Measurements from ENCODE around the gene C16orf92.
"Not testable (repeated sequence)": the region's sequence is repeated elsewhere in the genome, so short reads cannot be mapped to it uniquely, and the experiment has no call there.

The C16orf92 gene

GRCh38 chr16:30012598-30012997, 10.4 kb upstream of the C16orf92 start:
- not testable (repeated sequence) for H3K27ac ChIP-seq (replicated peaks; ENCODE audit: low read length); H3K9me3 ChIP-seq (replicated peaks in 1 of 2; ENCODE audit: control insufficient read depth in 2 of 2, insufficient read depth in 1 of 2, low read depth in 1 of 2, low read length in 2 of 2); DNase-seq (ENCODE audit: low spot score); H3K18ac ChIP-seq (ENCODE audit: low read length); H4K91ac ChIP-seq (ENCODE audit: low read depth, low read length, poor library complexity); H3K4me2 ChIP-seq (ENCODE audit: insufficient read depth, low read length, poor library complexity, severe bottlenecking); H3K4me3 ChIP-seq (ENCODE audit: low read length in 2 of 2); H2BK15ac ChIP-seq (ENCODE audit: low read length); H2BK5ac ChIP-seq (ENCODE audit: low read length); H3K36me3 ChIP-seq (replicated peaks in 1 of 2; ENCODE audit: control insufficient read depth in 2 of 2, insufficient read depth in 2 of 2, low read length in 2 of 2); H3K79me1 ChIP-seq (ENCODE audit: low read depth, low read length); H2BK12ac ChIP-seq (ENCODE audit: low read length); H2AFZ ChIP-seq (ENCODE audit: low read length); H4K8ac ChIP-seq (ENCODE audit: low read depth, low read length); H2BK120ac ChIP-seq (ENCODE audit: low read depth, low read length); H3K4ac ChIP-seq (ENCODE audit: low read length); H3K14ac ChIP-seq (ENCODE audit: low read length); H3K23ac ChIP-seq (ENCODE audit: low read depth, low read length, poor library complexity); H3K9ac ChIP-seq (ENCODE audit: low read depth, low read length, poor library complexity); H2AK5ac ChIP-seq (ENCODE audit: low read depth, low read length)
- Histone ChIP-seq H3K27me3 (ENCODE audit: control insufficient read depth in 3 of 3, insufficient read depth in 3 of 3, low read depth in 1 of 3, low read length in 3 of 3) (peaks cover 0 to 17% (median 15%) of the 10 kb centered on the region in 3 experiments), H3K4me1 (ENCODE audit: control insufficient read depth in 2 of 2, insufficient read depth in 1 of 2, low read depth in 1 of 2, low read length in 2 of 2) (peaks cover 12 to 14% of the 10 kb centered on the region in 2 donors)
- WGBS, 2 donors (ENCODE audit: extremely low coverage in 2 of 2, insufficient read length in 2 of 2, insufficient replicate concordance in 1 of 2) = no CpG with 5 or more reads among the region's 14 CpGs

GRCh38 chr16:30015450-30015849, 7.5 kb upstream of the C16orf92 start:
- not testable (repeated sequence) for H4K8ac ChIP-seq (ENCODE audit: low read depth, low read length); H3K36me3 ChIP-seq (replicated peaks in 1 of 2; ENCODE audit: control insufficient read depth in 2 of 2, insufficient read depth in 2 of 2, low read length in 2 of 2); H2AFZ ChIP-seq (ENCODE audit: low read length); H3K14ac ChIP-seq (ENCODE audit: low read length); H4K91ac ChIP-seq (ENCODE audit: low read depth, low read length, poor library complexity); H2BK5ac ChIP-seq (ENCODE audit: low read length); H3K4me2 ChIP-seq (ENCODE audit: insufficient read depth, low read length, poor library complexity, severe bottlenecking); H2AK5ac ChIP-seq (ENCODE audit: low read depth, low read length); DNase-seq (ENCODE audit: low spot score); H2BK15ac ChIP-seq (ENCODE audit: low read length); H2BK120ac ChIP-seq (ENCODE audit: low read depth, low read length); H3K27ac ChIP-seq (replicated peaks; ENCODE audit: low read length); H3K23ac ChIP-seq (ENCODE audit: low read depth, low read length, poor library complexity); H3K9ac ChIP-seq (ENCODE audit: low read depth, low read length, poor library complexity); H3K9me3 ChIP-seq (replicated peaks in 1 of 2; ENCODE audit: control insufficient read depth in 2 of 2, insufficient read depth in 1 of 2, low read depth in 1 of 2, low read length in 2 of 2); H3K4ac ChIP-seq (ENCODE audit: low read length); H3K18ac ChIP-seq (ENCODE audit: low read length); H2BK12ac ChIP-seq (ENCODE audit: low read length); H3K4me1 ChIP-seq (ENCODE audit: control insufficient read depth in 2 of 2, insufficient read depth in 1 of 2, low read depth in 1 of 2, low read length in 2 of 2); H3K4me3 ChIP-seq (ENCODE audit: low read length in 2 of 2); H3K79me1 ChIP-seq (ENCODE audit: low read depth, low read length)
- WGBS, 2 donors (ENCODE audit: extremely low coverage in 2 of 2, insufficient read length in 2 of 2, insufficient replicate concordance in 1 of 2) = no CpG with 5 or more reads among the region's 7 CpGs
- peaks cover 0 to 14% (median 12%) of the 10 kb centered on the region in 3 experiments for H3K27me3 ChIP-seq (ENCODE audit: control insufficient read depth in 3 of 3, insufficient read depth in 3 of 3, low read depth in 1 of 3, low read length in 3 of 3)

- H3K27ac ChIP-seq (replicated peaks; ENCODE audit: low read length) = no peak overlapping the region
- no peak overlapping the region for H4K91ac ChIP-seq (ENCODE audit: low read depth, low read length, poor library complexity)
These were observed 6.3 kb upstream of the C16orf92 start for GRCh38 chr16:30016555-30017276.

GRCh38 chr16:30017277-30017656, 5.7 kb upstream of the C16orf92 start:
- no peak overlapping the region for H2BK15ac ChIP-seq (ENCODE audit: low read length)
- no peak overlapping the region for H2AK5ac ChIP-seq (ENCODE audit: low read depth, low read length)
- no peak overlapping the region for H3K14ac ChIP-seq (ENCODE audit: low read length)
- H3K9me3 ChIP-seq (replicated peaks in 1 of 2; ENCODE audit: control insufficient read depth in 2 of 2, insufficient read depth in 1 of 2, low read depth in 1 of 2, low read length in 2 of 2) = no peaks in the 10 kb centered on the region
- H3K4me2 ChIP-seq (ENCODE audit: insufficient read depth, low read length, poor library complexity, severe bottlenecking) = no peak overlapping the region
- no peak overlapping the region for H3K4ac ChIP-seq (ENCODE audit: low read length)
- H2BK5ac ChIP-seq (ENCODE audit: low read length) = no peak overlapping the region
- no peak overlapping the region for H4K8ac ChIP-seq (ENCODE audit: low read depth, low read length)
- H3K4me3 ChIP-seq (ENCODE audit: low read length in 2 of 2) = no peak overlapping the region
- H3K18ac ChIP-seq (ENCODE audit: low read length) = no peak overlapping the region
- no peak overlapping the region for H2AFZ ChIP-seq (ENCODE audit: low read length)
- peaks cover 0 to 4% (median under 1%) of the 10 kb centered on the region in 3 experiments for H3K27me3 ChIP-seq (ENCODE audit: control insufficient read depth in 3 of 3, insufficient read depth in 3 of 3, low read depth in 1 of 3, low read length in 3 of 3)
- H3K4me1 ChIP-seq (ENCODE audit: control insufficient read depth in 2 of 2, insufficient read depth in 1 of 2, low read depth in 1 of 2, low read length in 2 of 2) = peaks cover 0 to 4% of the 10 kb centered on the region in 2 donors
- H3K36me3 ChIP-seq (replicated peaks in 1 of 2; ENCODE audit: control insufficient read depth in 2 of 2, insufficient read depth in 2 of 2, low read length in 2 of 2) = no peaks in the 10 kb centered on the region
- H3K23ac ChIP-seq (ENCODE audit: low read depth, low read length, poor library complexity) = no peak overlapping the region
- no peak for DNase-seq (ENCODE audit: low spot score)
- H2BK120ac ChIP-seq (ENCODE audit: low read depth, low read length) = no peak overlapping the region
- no peak overlapping the region for H3K9ac ChIP-seq (ENCODE audit: low read depth, low read length, poor library complexity)
- no peak overlapping the region for H2BK12ac ChIP-seq (ENCODE audit: low read length)
- peaks cover 4% of the 10 kb centered on the region for H3K79me1 ChIP-seq (ENCODE audit: low read depth, low read length)
- H3K27ac ChIP-seq (replicated peaks; ENCODE audit: low read length) = no peak overlapping the region
- no CpG with 5 or more reads among the region's 2 CpGs for WGBS, 2 donors (ENCODE audit: extremely low coverage in 2 of 2, insufficient read length in 2 of 2, insufficient replicate concordance in 1 of 2)
- no peak overlapping the region for H4K91ac ChIP-seq (ENCODE audit: low read depth, low read length, poor library complexity)

More at GRCh38 chr16:30016555-30017276, 6.3 kb upstream of the C16orf92 start:
- no peak overlapping the region for H3K9ac ChIP-seq (ENCODE audit: low read depth, low read length, poor library complexity)
- H2BK120ac ChIP-seq (ENCODE audit: low read depth, low read length) = no peak overlapping the region
- H3K4me1 ChIP-seq (ENCODE audit: control insufficient read depth in 2 of 2, insufficient read depth in 1 of 2, low read depth in 1 of 2, low read length in 2 of 2) = peaks cover 4% of the 10 kb centered on the region in 2 donors
- H3K18ac ChIP-seq (ENCODE audit: low read length) = no peak overlapping the region
- H2AK5ac ChIP-seq (ENCODE audit: low read depth, low read length) = no peak overlapping the region
- peaks cover 3% of the 10 kb centered on the region for H3K79me1 ChIP-seq (ENCODE audit: low read depth, low read length)
- H2BK15ac ChIP-seq (ENCODE audit: low read length) = no peak overlapping the region
- peaks cover 0 to 10% (median 4%) of the 10 kb centered on the region in 3 experiments for H3K27me3 ChIP-seq (ENCODE audit: control insufficient read depth in 3 of 3, insufficient read depth in 3 of 3, low read depth in 1 of 3, low read length in 3 of 3)
- H3K36me3 ChIP-seq (replicated peaks in 1 of 2; ENCODE audit: control insufficient read depth in 2 of 2, insufficient read depth in 2 of 2, low read length in 2 of 2) = no peaks in the 10 kb centered on the region
- no peak overlapping the region for H2BK5ac ChIP-seq (ENCODE audit: low read length)
- H2BK12ac ChIP-seq (ENCODE audit: low read length) = no peak overlapping the region
- H4K8ac ChIP-seq (ENCODE audit: low read depth, low read length) = no peak overlapping the region
- H3K23ac ChIP-seq (ENCODE audit: low read depth, low read length, poor library complexity) = no peak overlapping the region
- no peaks in the 10 kb centered on the region for H3K9me3 ChIP-seq (replicated peaks in 1 of 2; ENCODE audit: control insufficient read depth in 2 of 2, insufficient read depth in 1 of 2, low read depth in 1 of 2, low read length in 2 of 2)
- DNase-seq (ENCODE audit: low spot score) = no peak
- no peak overlapping the region for H2AFZ ChIP-seq (ENCODE audit: low read length)
- H3K4me2 ChIP-seq (ENCODE audit: insufficient read depth, low read length, poor library complexity, severe bottlenecking) = no peak overlapping the region
- no peak overlapping the region for H3K4ac ChIP-seq (ENCODE audit: low read length)
- no CpG with 5 or more reads among the region's 8 CpGs for WGBS, 2 donors (ENCODE audit: extremely low coverage in 2 of 2, insufficient read length in 2 of 2, insufficient replicate concordance in 1 of 2)
- H3K4me3 ChIP-seq (ENCODE audit: low read length in 2 of 2) = no peak overlapping the region
- H3K14ac ChIP-seq (ENCODE audit: low read length) = no peak overlapping the region

Data from neuronal stem cell (in vitro differentiated cells).